GM23248 (cell line): ENCODE data around the gene PINK1.

Experiments
- EZH2 ChIP-seq: fragments of 200-600 bp; sonication (generic); IDR thresholded peaks from 2 replicates; pipeline ENCODE4 v1.6.1; 2018; ENCODE audit warnings: antibody characterized with exemption, mild to moderate bottlenecking; ENCODE audit not compliant: insufficient read depth, poor library complexity, severe bottlenecking
- EZH2phosphoT487 ChIP-seq: fragments of 200-600 bp; sonication (generic); IDR thresholded peaks from 2 replicates; pipeline ENCODE4 v1.6.1; 2018; ENCODE audit warnings: antibody characterized with exemption, moderate library complexity, mild to moderate bottlenecking, low read depth; ENCODE audit not compliant: insufficient read depth

DNA sequence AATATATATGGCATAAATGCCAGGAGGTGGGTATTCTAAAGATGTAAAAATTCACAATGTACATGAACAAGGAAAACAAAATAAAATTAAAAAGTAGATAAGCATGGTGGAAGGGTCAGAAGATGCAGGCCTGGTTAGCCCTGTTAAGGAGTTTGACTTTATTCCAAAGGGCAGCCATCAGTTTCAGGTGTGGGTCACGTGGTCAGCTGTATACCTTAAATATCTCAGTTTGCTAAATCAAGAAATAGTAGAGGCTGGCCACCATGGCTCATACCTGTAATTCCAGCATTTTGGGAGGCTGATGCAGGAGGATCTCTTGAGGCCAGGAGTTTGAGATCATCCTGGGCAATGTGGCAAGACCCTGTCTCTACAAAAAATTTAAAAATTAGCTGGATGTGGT lies 8.5 kb upstream of the PINK1 start:
- TF ChIP-seq EZH2: no peak
- no peak for TF ChIP-seq EZH2phosphoT487
